Measurements from ENCODE around the gene TMEM235.

Gene TMEM235

GRCh38 chr17:78230996-78231935 lies at the start of gene TMEM235:
TSS of gene TMEM235 (plus strand) at chr17:78231631. CDS start at chr17:78232024, 393 bp downstream.
- Histone ChIP-seq H3K36me3 (ENCODE audit: control insufficient read depth in 2 of 2, insufficient read depth in 2 of 2, low read length in 2 of 2) (no peaks in the 10 kb centered on the region), H3K27me3 (ENCODE audit: control insufficient read depth in 1 of 2, insufficient read depth in 2 of 2, low read length in 2 of 2) (peaks cover 21 to 27% of the 10 kb centered on the region in 2 donors)

GRCh38 chr17:78182504-78182903 lies 48.9 kb upstream of the TMEM235 start:
- H3K27me3 ChIP-seq (ENCODE audit: control insufficient read depth in 1 of 2, insufficient read depth in 2 of 2, low read length in 2 of 2), result no peaks in the 10 kb centered on the region
- no peaks in the 10 kb centered on the region for H3K9me3 ChIP-seq (ENCODE audit: control insufficient read depth in 2 of 2, low read length in 2 of 2)
- H3K9ac ChIP-seq (ENCODE audit: low read length in 2 of 2), result no peak overlapping the region
- H3K4me3 ChIP-seq (ENCODE audit: low read length in 2 of 2), result no peak overlapping the region
- no peaks in the 10 kb centered on the region for H3K36me3 ChIP-seq (ENCODE audit: control insufficient read depth in 2 of 2, insufficient read depth in 2 of 2, low read length in 2 of 2)
- no peak overlapping the region for H3K27ac ChIP-seq (ENCODE audit: low read length)
- H3K4me1 ChIP-seq (ENCODE audit: control insufficient read depth, insufficient read depth, low read length), result peaks cover 67% of the 10 kb centered on the region

More at GRCh38 chr17:78230996-78231935, at the start of gene TMEM235:
- H3K4me3 ChIP-seq (ENCODE audit: low read length in 2 of 2), result no peak within 1 kb of the TSS
- H3K9me3 ChIP-seq (ENCODE audit: control insufficient read depth in 2 of 2, low read length in 2 of 2), result no peaks in the 10 kb centered on the region
- no peak within 1 kb of the TSS for H3K27ac ChIP-seq (ENCODE audit: low read length)
- peaks cover 2% of the 10 kb centered on the region for H3K4me1 ChIP-seq (ENCODE audit: control insufficient read depth, insufficient read depth, low read length)
- no peak within 1 kb of the TSS for H3K9ac ChIP-seq (ENCODE audit: low read length in 2 of 2)

- Histone ChIP-seq H3K27ac (ENCODE audit: low read length) (peak overlapping the region; percentile 58), H3K9me3 (ENCODE audit: control insufficient read depth in 2 of 2, low read length in 2 of 2) (no peaks in the 10 kb centered on the region), H3K9ac (ENCODE audit: low read length in 2 of 2) (no peak overlapping the region), H3K27me3 (ENCODE audit: control insufficient read depth in 1 of 2, insufficient read depth in 2 of 2, low read length in 2 of 2) (no peaks in the 10 kb centered on the region), H3K4me3 (ENCODE audit: low read length in 2 of 2) (peak overlapping the region in 1 of 2 donors; percentile 60), H3K36me3 (ENCODE audit: control insufficient read depth in 2 of 2, insufficient read depth in 2 of 2, low read length in 2 of 2) (no peaks in the 10 kb centered on the region), H3K4me1 (ENCODE audit: control insufficient read depth, insufficient read depth, low read length) (peaks cover 64% of the 10 kb centered on the region)
Observed at GRCh38 chr17:78183916-78184315, 47.5 kb upstream of the TMEM235 start.

- Histone ChIP-seq H3K27me3 (ENCODE audit: control insufficient read depth in 1 of 2, insufficient read depth in 2 of 2, low read length in 2 of 2) (no peaks in the 10 kb centered on the region), H3K9ac (ENCODE audit: low read length in 2 of 2) (no peak overlapping the region), H3K4me3 (ENCODE audit: low read length in 2 of 2) (peak overlapping the region in 1 of 2 donors; percentile 60), H3K4me1 (ENCODE audit: control insufficient read depth, insufficient read depth, low read length) (peaks cover 60% of the 10 kb centered on the region), H3K27ac (ENCODE audit: low read length) (peak overlapping the region; percentile 58), H3K36me3 (ENCODE audit: control insufficient read depth in 2 of 2, insufficient read depth in 2 of 2, low read length in 2 of 2) (no peaks in the 10 kb centered on the region), H3K9me3 (ENCODE audit: control insufficient read depth in 2 of 2, low read length in 2 of 2) (no peaks in the 10 kb centered on the region)
Observed at GRCh38 chr17:78184351-78184750, 47.1 kb upstream of the TMEM235 start.

GRCh38 chr17:78184868-78185267 lies 46.6 kb upstream of the TMEM235 start:
- Histone ChIP-seq H3K9me3 (ENCODE audit: control insufficient read depth in 2 of 2, low read length in 2 of 2) (no peaks in the 10 kb centered on the region), H3K27me3 (ENCODE audit: control insufficient read depth in 1 of 2, insufficient read depth in 2 of 2, low read length in 2 of 2) (no peaks in the 10 kb centered on the region), H3K4me3 (ENCODE audit: low read length in 2 of 2) (peak overlapping the region in 1 of 2 donors; percentile 60), H3K4me1 (ENCODE audit: control insufficient read depth, insufficient read depth, low read length) (peaks cover 56% of the 10 kb centered on the region), H3K36me3 (ENCODE audit: control insufficient read depth in 2 of 2, insufficient read depth in 2 of 2, low read length in 2 of 2) (no peaks in the 10 kb centered on the region), H3K9ac (ENCODE audit: low read length in 2 of 2) (peak overlapping the region in 1 of 2 donors; percentile 29), H3K27ac (ENCODE audit: low read length) (peak overlapping the region; percentile 58)

GRCh38 chr17:78185981-78186691 lies 45.3 kb upstream of the TMEM235 start:
- H3K27me3 ChIP-seq (ENCODE audit: control insufficient read depth in 1 of 2, insufficient read depth in 2 of 2, low read length in 2 of 2), result no peaks in the 10 kb centered on the region
- H3K27ac ChIP-seq (ENCODE audit: low read length), result peak overlapping the region; percentile 58
- H3K36me3 ChIP-seq (ENCODE audit: control insufficient read depth in 2 of 2, insufficient read depth in 2 of 2, low read length in 2 of 2), result peaks cover 0 to 2% of the 10 kb centered on the region in 2 donors
- no peaks in the 10 kb centered on the region for H3K9me3 ChIP-seq (ENCODE audit: control insufficient read depth in 2 of 2, low read length in 2 of 2)
- peaks cover 49% of the 10 kb centered on the region for H3K4me1 ChIP-seq (ENCODE audit: control insufficient read depth, insufficient read depth, low read length)
- no peak overlapping the region for H3K9ac ChIP-seq (ENCODE audit: low read length in 2 of 2)
- H3K4me3 ChIP-seq (ENCODE audit: low read length in 2 of 2), result peak overlapping the region in 1 of 2 donors; percentile 76

- Histone ChIP-seq H3K4me1 (ENCODE audit: control insufficient read depth, insufficient read depth, low read length) (peaks cover 43% of the 10 kb centered on the region), H3K27ac (ENCODE audit: low read length) (peak within 1 kb of the TSS; percentile 58), H3K4me3 (ENCODE audit: low read length in 2 of 2) (peak within 1 kb of the TSS; percentile 64 to 76), H3K9me3 (ENCODE audit: control insufficient read depth in 2 of 2, low read length in 2 of 2) (no peaks in the 10 kb centered on the region), H3K9ac (ENCODE audit: low read length in 2 of 2) (no peak within 1 kb of the TSS), H3K36me3 (ENCODE audit: control insufficient read depth in 2 of 2, insufficient read depth in 2 of 2, low read length in 2 of 2) (peaks cover 0 to 2% of the 10 kb centered on the region in 2 donors), H3K27me3 (ENCODE audit: control insufficient read depth in 1 of 2, insufficient read depth in 2 of 2, low read length in 2 of 2) (no peaks in the 10 kb centered on the region)
Observed at GRCh38 chr17:78186692-78187595, 44.5 kb upstream of the TMEM235 start, which contains the start of the genes AFMID and TK1. TSS of gene AFMID (plus strand) at chr17:78187362. CDS start at chr17:78187371, 9 bp downstream. TSS of gene TK1 (minus strand) at chr17:78187052. CDS start at chr17:78186994, 58 bp downstream.

- H3K9ac ChIP-seq (ENCODE audit: low read length in 2 of 2), result no peak overlapping the region
- H3K4me1 ChIP-seq (ENCODE audit: control insufficient read depth, insufficient read depth, low read length), result no peaks in the 10 kb centered on the region
- H3K27ac ChIP-seq (ENCODE audit: low read length), result no peak overlapping the region
- no peaks in the 10 kb centered on the region for H3K27me3 ChIP-seq (ENCODE audit: control insufficient read depth in 1 of 2, insufficient read depth in 2 of 2, low read length in 2 of 2)
- H3K9me3 ChIP-seq (ENCODE audit: control insufficient read depth in 2 of 2, low read length in 2 of 2), result no peaks in the 10 kb centered on the region
- peaks cover 0 to 12% of the 10 kb centered on the region in 2 donors for H3K36me3 ChIP-seq (ENCODE audit: control insufficient read depth in 2 of 2, insufficient read depth in 2 of 2, low read length in 2 of 2)
- H3K4me3 ChIP-seq (ENCODE audit: low read length in 2 of 2), result no peak overlapping the region
Observed at GRCh38 chr17:78196716-78197115, 34.7 kb upstream of the TMEM235 start.

- Histone ChIP-seq H3K4me1 (ENCODE audit: control insufficient read depth, insufficient read depth, low read length) (no peaks in the 10 kb centered on the region), H3K36me3 (ENCODE audit: control insufficient read depth in 2 of 2, insufficient read depth in 2 of 2, low read length in 2 of 2) (peaks cover 0 to 12% of the 10 kb centered on the region in 2 donors), H3K9ac (ENCODE audit: low read length in 2 of 2) (no peak overlapping the region), H3K4me3 (ENCODE audit: low read length in 2 of 2) (no peak overlapping the region), H3K9me3 (ENCODE audit: control insufficient read depth in 2 of 2, low read length in 2 of 2) (no peaks in the 10 kb centered on the region), H3K27me3 (ENCODE audit: control insufficient read depth in 1 of 2, insufficient read depth in 2 of 2, low read length in 2 of 2) (no peaks in the 10 kb centered on the region), H3K27ac (ENCODE audit: low read length) (no peak overlapping the region)
Observed at GRCh38 chr17:78197147-78197832, 34.1 kb upstream of the TMEM235 start.

All from stomach smooth muscle (tissue), 2 donors.